ENCODE results near the gene ZNF609. TPM values are rescaled to one million over a fixed set of nuclear protein-coding genes. Genes with fewer than 3 reads are reported as not detected.

ZNF609 gene
- polyA plus RNA-seq, 2 of the 4 experiments (the other 2 are of a cell fraction) = 19.6 to 39.9 TPM

- H3K9me3 ChIP-seq = no peaks in the 10 kb centered on the region
- no peak for FAIRE-seq
- TF ChIP-seq BHLHE40 (IDR thresholded peaks at IDR 0.05; ENCODE audit: low read depth, low read length) (no peak), ZSCAN20 (CRISPR knock-in tag; IDR thresholded peaks at IDR 0.05) (no peak), RCOR1 (IDR thresholded peaks at IDR 0.05; ENCODE audit: low read depth, low read length) (no peak), GATA3 (IDR thresholded peaks at IDR 0.05; ENCODE audit: borderline replicate concordance) (no peak), SREBF2 (IDR thresholded peaks at IDR 0.05) (no peak), PBX3 (IDR thresholded peaks at IDR 0.05) (no peak), ZFP36 (IDR thresholded peaks at IDR 0.05; ENCODE audit: borderline replicate concordance, partially characterized antibody) (no peak), HMGXB4 (CRISPR knock-in tag; IDR thresholded peaks at IDR 0.05; ENCODE audit: borderline replicate concordance) (no peak), BCL3 (IDR thresholded peaks at IDR 0.05) (no peak)
- no peak overlapping the region for H3K4me2 ChIP-seq
- no peak overlapping the region for H3K4me3 ChIP-seq
- no peak overlapping the region for H3K27ac ChIP-seq
- DNase-seq (ENCODE audit: low read depth in 1 of 2, low spot score in 1 of 2) = no peak
- no peak for ATAC-seq
- peaks cover 23% of the 10 kb centered on the region for H3K4me1 ChIP-seq
- ChIA-PET POLR2A (no interaction called here), CTCF (interaction anchor here (1.0 kb wide), 1 partner anchor 10 kb away, joined by 3 read pairs; no protein-coding TSS in a partner anchor)
- WGBS (ENCODE audit: missing lambda C conversion rate) = 76% methylated on average over 2 of the region's 2 CpGs
Measured at GRCh38 chr15:64624242-64624641, 163.9 kb downstream of the ZNF609 start.

- DNase-seq (ENCODE audit: low read depth in 1 of 2, low spot score in 1 of 2) = no peak
- ChIA-PET CTCF (interaction anchor here (1.0 to 1.6 kb wide), 5 partner anchors 9 to 56 kb away, joined by 3 to 5 read pairs (median 3); no protein-coding TSS in a partner anchor), POLR2A (no interaction called here)
- no peak overlapping the region for H3K4me3 ChIP-seq
- TF ChIP-seq CBX2 (IDR thresholded peaks at IDR 0.05; ENCODE audit: borderline replicate concordance, low read depth) (no peak), CHD4 (IDR thresholded peaks at IDR 0.05; ENCODE audit: borderline replicate concordance) (no peak), PBX3 (IDR thresholded peaks at IDR 0.05) (no peak), ELK1 (IDR thresholded peaks at IDR 0.05; ENCODE audit: low read depth, low read length) (no peak), RFX5 (IDR thresholded peaks at IDR 0.05) (no peak), HOXB13 (CRISPR knock-in tag; IDR thresholded peaks at IDR 0.05; ENCODE audit: low read depth) (no peak), BCL3 (IDR thresholded peaks at IDR 0.05) (no peak), EHMT2 (IDR thresholded peaks at IDR 0.05; ENCODE audit: low read depth) (no peak), CHD2 (IDR thresholded peaks at IDR 0.05; ENCODE audit: low read length, partially characterized antibody) (no peak), E2F6 (IDR thresholded peaks at IDR 0.05; ENCODE audit: borderline replicate concordance, low read depth) (no peak), GATA3 (IDR thresholded peaks at IDR 0.05; ENCODE audit: borderline replicate concordance) (no peak), TP53 (CRISPR knock-in tag; IDR thresholded peaks at IDR 0.05) (no peak), MAFK (IDR thresholded peaks at IDR 0.05; ENCODE audit: partially characterized antibody) (no peak), ZNF302 (CRISPR knock-in tag; IDR thresholded peaks at IDR 0.05) (no peak)
- 93% methylated on average over 2 of the region's 2 CpGs for whole genome bisulfite sequencing (ENCODE audit: missing lambda C conversion rate)
- no peak overlapping the region for H3K27ac ChIP-seq
- no peak for ATAC-seq
- no peaks in the 10 kb centered on the region for H3K9me3 ChIP-seq
- FAIRE-seq = no peak
- peaks cover 10% of the 10 kb centered on the region for H3K4me1 ChIP-seq
- H3K4me2 ChIP-seq = no peak overlapping the region
Measured at GRCh38 chr15:64629063-64629462, 168.7 kb downstream of the ZNF609 start.

All from A549 (cell line).